Measurements from ENCODE around the gene SYNGR1.

DNA sequence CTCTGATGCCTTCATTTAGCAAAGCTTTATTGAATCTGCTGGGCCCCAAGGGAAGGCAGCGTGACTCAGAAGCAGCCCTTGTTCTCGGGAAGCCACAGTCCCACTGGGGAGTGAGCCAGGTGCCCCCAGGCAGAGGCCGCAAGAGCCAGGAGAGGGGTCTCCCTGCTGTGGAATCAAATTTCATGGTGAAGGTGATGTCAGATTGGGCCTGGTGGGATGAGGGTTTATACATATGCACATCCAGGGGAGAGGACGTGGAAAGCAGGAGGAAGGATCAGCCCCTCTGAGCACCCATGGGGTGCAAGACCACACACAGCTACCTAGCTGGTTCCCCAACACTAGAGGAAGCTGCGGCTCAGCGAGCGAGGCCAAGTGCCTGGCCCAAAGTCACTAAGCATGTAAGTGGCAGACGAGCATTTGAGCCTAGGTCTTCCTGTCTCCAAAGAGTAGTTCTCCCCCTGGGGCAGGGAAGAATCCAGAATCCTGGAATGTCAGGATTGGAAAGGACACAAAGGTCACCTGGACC lies 2.0 kb downstream of the SYNGR1 start:
- TF ChIP-seq POLR2A (IDR thresholded peaks at IDR 0.05; ENCODE audit: low read depth, low read length) (no peak), POLR2AphosphoS5 (IDR thresholded peaks at IDR 0.05; ENCODE audit: low read depth, low read length) (no peak), TAF1 (IDR thresholded peaks at IDR 0.05; ENCODE audit: low read depth, low read length) (no peak), PAX5 (IDR thresholded peaks at IDR 0.05; ENCODE audit: insufficient read depth, low read length, severe bottlenecking) (no peak), SPI1 (IDR thresholded peaks at IDR 0.05; ENCODE audit: low read depth, low read length) (no peak), POU2F2 (IDR thresholded peaks at IDR 0.05; ENCODE audit: low read depth, low read length) (no peak)
